Right ventricle myocardium inferior (tissue), 1 donor: Measurements from ENCODE around the gene WDFY4. TPM values are rescaled to one million over a fixed set of nuclear protein-coding genes. Genes with fewer than 3 reads are reported as not detected.

Experiments
- ATAC-seq: fragments of 200-7000 bp; cut with Tn5 transposase; one replicate; pipeline ENCODE4 v1.9.1; 2020; ENCODE audit warnings: mild to moderate bottlenecking, moderate library complexity
- DNase-seq: peaks from one replicate; pipeline ENCODE4 v3.0.0; 2021; ENCODE audit errors: missing footprints
- intact Hi-C: fragments of 100-400 bp; cut with DNase I; formaldehyde crosslinking; loops from one replicate; pipeline ENCODE4 v1.11.0; 2022
- total RNA-seq: library from RNA; stranded (reverse); fragmentation: NEBNext Ultra II Directional; extraction: Animal tissue kit (Norgen Biotek cat#: 25700); gene quantifications from one replicate; pipeline ENCODE4 v1.2.1, GENCODE V29; 2021
- donor health status: DM: no; HTN: yes; CAD: no; lungs with severe emphysema.

Gene WDFY4
- total RNA-seq, 1 donor from 2014 or later, result 2.5 TPM

GRCh38 chr10:48777110-48777509 is 92.4 kb downstream of the WDFY4 start:
- ATAC-seq (no peak), DNase-seq (no peak)
- intact Hi-C loops, result no loop called here

GRCh38 chr10:48778193-48778857 is 93.7 kb downstream of the WDFY4 start:
- intact Hi-C loops, result no loop called here
- no peak for ATAC-seq
- DNase-seq, result no peak

- intact Hi-C loops, result no loop called here
- DNase-seq (no peak), ATAC-seq (no peak)
These were observed 94.4 kb downstream of the WDFY4 start for GRCh38 chr10:48779077-48779476.

- ATAC-seq (no peak), DNase-seq (no peak)
- intact Hi-C loops, result loop anchor here (10.0 kb wide), 1 partner anchor 55 kb away; no protein-coding TSS in a partner anchor
These were observed 95.0 kb downstream of the WDFY4 start for GRCh38 chr10:48779546-48780152.

GRCh38 chr10:48780341-48780740 is 95.7 kb downstream of the WDFY4 start:
- no peak for ATAC-seq
- intact Hi-C loops, result loop anchor here (10.0 kb wide), 1 partner anchor 54 kb away; no protein-coding TSS in a partner anchor
- DNase-seq, result no peak

- DNase-seq (no peak), ATAC-seq (peak; percentile 68)
- intact Hi-C loops, result loop anchor here (10.0 kb wide), 1 partner anchor 52 kb away; no protein-coding TSS in a partner anchor
These were observed 97.7 kb downstream of the WDFY4 start for GRCh38 chr10:48782386-48782785.

GRCh38 chr10:48784031-48784430 is 99.4 kb downstream of the WDFY4 start:
- DNase-seq, result no peak
- intact Hi-C loops, result loop anchor here (10.0 kb wide), 1 partner anchor 51 kb away; no protein-coding TSS in a partner anchor
- ATAC-seq, result no peak

- DNase-seq (no peak), ATAC-seq (no peak)
- intact Hi-C loops, result loop anchor here (10.0 kb wide), 1 partner anchor 49 kb away; no protein-coding TSS in a partner anchor
These were observed 101.1 kb downstream of the WDFY4 start for GRCh38 chr10:48785796-48786195.

GRCh38 chr10:48786606-48787282 is 102.1 kb downstream of the WDFY4 start:
- DNase-seq, result no peak

GRCh38 chr10:48788554-48788953 is 103.9 kb downstream of the WDFY4 start:
- ATAC-seq (no peak), DNase-seq (no peak)
- intact Hi-C loops, result loop anchor here (10.0 kb wide), 1 partner anchor 46 kb away; no protein-coding TSS in a partner anchor

More at GRCh38 chr10:48786606-48787282, 102.1 kb downstream of the WDFY4 start:
- ATAC-seq, result no peak
- intact Hi-C loops, result loop anchor here (10.0 kb wide), 1 partner anchor 48 kb away; no protein-coding TSS in a partner anchor

GRCh38 chr10:48789486-48790456 is 105.1 kb downstream of the WDFY4 start:
- ATAC-seq (no peak), DNase-seq (no peak)
- intact Hi-C loops, result loop anchor here (10.0 kb wide), 1 partner anchor 45 kb away; no protein-coding TSS in a partner anchor

- intact Hi-C loops, result no loop called here
- DNase-seq (no peak), ATAC-seq (no peak)
These were observed 105.9 kb downstream of the WDFY4 start for GRCh38 chr10:48790457-48791044.

GRCh38 chr10:48791267-48791928 is 106.7 kb downstream of the WDFY4 start:
- intact Hi-C loops, result no loop called here
- DNase-seq (no peak), ATAC-seq (no peak)

- ATAC-seq (no peak), DNase-seq (no peak)
- intact Hi-C loops, result no loop called here
These were observed 107.4 kb downstream of the WDFY4 start for GRCh38 chr10:48792121-48792520.

- intact Hi-C loops, result no loop called here
- DNase-seq (no peak), ATAC-seq (no peak)
These were observed 108.0 kb downstream of the WDFY4 start for GRCh38 chr10:48792687-48793096.

GRCh38 chr10:48794074-48794473 is 109.4 kb downstream of the WDFY4 start:
- intact Hi-C loops, result no loop called here
- no peak for DNase-seq
- no peak for ATAC-seq

- ATAC-seq (no peak), DNase-seq (no peak)
- intact Hi-C loops, result no loop called here
These were observed 112.1 kb downstream of the WDFY4 start for GRCh38 chr10:48796713-48797245.
